Natural killer cell treated with Interleukin-12 subunit alpha and Interleukin-12 subunit beta and Interleukin-15 and Interleukin-18, amount 100 ng/mL, for 72 hours (primary cell): ENCODE results near the gene ALG14. TPM values are rescaled to one million over a fixed set of nuclear protein-coding genes. Genes with fewer than 3 reads are reported as not detected.
"Not testable (repeated sequence)": the region's sequence is repeated elsewhere in the genome, so short reads cannot be mapped to it uniquely, and the experiment has no call there.

Experiments used
- ATAC-seq, 2 donors: fragments of 150-1000 bp; cut with Tn5 transposase in 1 of 2; sonication (Bioruptor Pico), chemical (Tn5 transposase) in 1 of 2; 2 replicates each; pipeline ENCODE4 v1.10.0; 2021
- DNase-seq: peaks from one replicate; pipeline ENCODE4 v3.0.0; 2022; ENCODE audit warnings: low spot score
- H3K27ac Mint-ChIP-seq, 2 donors: 1 replicate in 1 of 2; 2 replicates in 1 of 2; pipeline ENCODE4 v1.8.0; 2022; ENCODE audit warnings: mixed read lengths in 2 of 2, mild to moderate bottlenecking in 1 of 2, moderate library complexity in 1 of 2
- H3K27me3 Mint-ChIP-seq, 2 donors: 1 replicate in 1 of 2; 2 replicates in 1 of 2; pipeline ENCODE4 v1.8.0; 2022; ENCODE audit warnings: mixed read lengths in 2 of 2
- H3K36me3 Mint-ChIP-seq: one replicate; pipeline ENCODE4 v1.8.0; 2022; ENCODE audit warnings: mixed read lengths
- H3K4me1 Mint-ChIP-seq, 2 donors: 1 replicate in 1 of 2; 2 replicates in 1 of 2; pipeline ENCODE4 v1.8.0; 2022; ENCODE audit warnings: low read depth in 2 of 2, mixed read lengths in 2 of 2, mild to moderate bottlenecking in 1 of 2
- H3K4me3 Mint-ChIP-seq: one replicate; pipeline ENCODE4 v1.8.0; 2022; ENCODE audit warnings: mixed read lengths
- H3K9me3 Mint-ChIP-seq: 2 replicates; pipeline ENCODE4 v1.8.0; 2022; ENCODE audit warnings: mixed read lengths
- total RNA-seq, 2 donors: library from RNA; stranded (reverse); gene quantifications; one replicate each; pipeline ENCODE4 v1.2.3, GENCODE V29; 2022

ALG14 gene
- total RNA-seq, 2 donors from 2014 or later, result 3.9 to 5.2 TPM

- Mint-ChIP-seq H3K9me3 (no peaks in the 10 kb centered on the region), H3K27ac (no peak overlapping the region), H3K4me1 (no peaks in the 10 kb centered on the region), H3K27me3 (peaks cover 0 to 3% of the 10 kb centered on the region in 2 donors), H3K36me3 (no peaks in the 10 kb centered on the region), H3K4me3 (no peak overlapping the region)
- DNase-seq, result no peak
- no peak for ATAC-seq
Measured at GRCh38 chr1:94951509-94952208, 121.1 kb downstream of the ALG14 start.

DNA sequence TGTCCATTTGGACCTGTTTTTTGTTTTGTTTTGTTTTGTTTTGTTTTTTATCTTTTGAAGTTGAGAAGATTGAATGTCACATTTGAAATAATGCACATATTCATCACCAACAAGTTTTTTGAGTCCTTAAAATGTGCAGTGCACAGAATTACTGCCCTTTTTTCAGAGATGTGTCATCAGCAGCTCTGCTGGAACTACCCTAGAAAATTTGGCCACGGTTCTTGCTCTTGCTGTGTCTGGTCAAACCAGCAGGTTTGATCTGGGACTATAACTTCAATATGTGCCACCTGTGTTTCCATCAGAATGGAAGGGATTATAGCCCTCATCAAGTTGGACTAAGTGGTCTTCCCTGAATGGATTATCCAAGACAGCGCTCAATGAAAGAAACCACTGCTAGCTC is 121.7 kb downstream of the ALG14 start:
- H3K4me1 Mint-ChIP-seq, result no peaks in the 10 kb centered on the region
- H3K9me3 Mint-ChIP-seq, result no peaks in the 10 kb centered on the region
- no peak for ATAC-seq
- peaks cover 0 to 6% of the 10 kb centered on the region in 2 donors for H3K27me3 Mint-ChIP-seq
- DNase-seq, result no peak
- no peak overlapping the region for H3K4me3 Mint-ChIP-seq
- no peak overlapping the region for H3K27ac Mint-ChIP-seq
- no peaks in the 10 kb centered on the region for H3K36me3 Mint-ChIP-seq

- Mint-ChIP-seq H3K36me3 (no peaks in the 10 kb centered on the region), H3K9me3 (no peaks in the 10 kb centered on the region), H3K27ac (no peak overlapping the region), H3K27me3 (peaks cover 0 to 9% of the 10 kb centered on the region in 2 donors), H3K4me3 (no peak overlapping the region), H3K4me1 (no peaks in the 10 kb centered on the region)
- DNase-seq, result no peak
- no peak for ATAC-seq
Measured at GRCh38 chr1:94949681-94950661, 122.8 kb downstream of the ALG14 start.

GRCh38 chr1:94947437-94947836 is 125.3 kb downstream of the ALG14 start:
- no peak overlapping the region for H3K27ac Mint-ChIP-seq
- peaks cover 11 to 22% of the 10 kb centered on the region in 2 donors for H3K27me3 Mint-ChIP-seq
- H3K4me3 Mint-ChIP-seq, result no peak overlapping the region
- no peak for DNase-seq
- no peaks in the 10 kb centered on the region for H3K4me1 Mint-ChIP-seq
- H3K9me3 Mint-ChIP-seq, result no peaks in the 10 kb centered on the region
- no peaks in the 10 kb centered on the region for H3K36me3 Mint-ChIP-seq
- no peak for ATAC-seq

- DNase-seq (no peak), ATAC-seq (no peak)
- no peaks in the 10 kb centered on the region for H3K36me3 Mint-ChIP-seq
- H3K27ac Mint-ChIP-seq, result no peak overlapping the region
- H3K9me3 Mint-ChIP-seq, result no peaks in the 10 kb centered on the region
- H3K27me3 Mint-ChIP-seq, result peaks cover 11 to 22% of the 10 kb centered on the region in 2 donors
- no peaks in the 10 kb centered on the region for H3K4me1 Mint-ChIP-seq
- H3K4me3 Mint-ChIP-seq, result no peak overlapping the region
Measured at GRCh38 chr1:94946886-94947285, 125.9 kb downstream of the ALG14 start.

DNA sequence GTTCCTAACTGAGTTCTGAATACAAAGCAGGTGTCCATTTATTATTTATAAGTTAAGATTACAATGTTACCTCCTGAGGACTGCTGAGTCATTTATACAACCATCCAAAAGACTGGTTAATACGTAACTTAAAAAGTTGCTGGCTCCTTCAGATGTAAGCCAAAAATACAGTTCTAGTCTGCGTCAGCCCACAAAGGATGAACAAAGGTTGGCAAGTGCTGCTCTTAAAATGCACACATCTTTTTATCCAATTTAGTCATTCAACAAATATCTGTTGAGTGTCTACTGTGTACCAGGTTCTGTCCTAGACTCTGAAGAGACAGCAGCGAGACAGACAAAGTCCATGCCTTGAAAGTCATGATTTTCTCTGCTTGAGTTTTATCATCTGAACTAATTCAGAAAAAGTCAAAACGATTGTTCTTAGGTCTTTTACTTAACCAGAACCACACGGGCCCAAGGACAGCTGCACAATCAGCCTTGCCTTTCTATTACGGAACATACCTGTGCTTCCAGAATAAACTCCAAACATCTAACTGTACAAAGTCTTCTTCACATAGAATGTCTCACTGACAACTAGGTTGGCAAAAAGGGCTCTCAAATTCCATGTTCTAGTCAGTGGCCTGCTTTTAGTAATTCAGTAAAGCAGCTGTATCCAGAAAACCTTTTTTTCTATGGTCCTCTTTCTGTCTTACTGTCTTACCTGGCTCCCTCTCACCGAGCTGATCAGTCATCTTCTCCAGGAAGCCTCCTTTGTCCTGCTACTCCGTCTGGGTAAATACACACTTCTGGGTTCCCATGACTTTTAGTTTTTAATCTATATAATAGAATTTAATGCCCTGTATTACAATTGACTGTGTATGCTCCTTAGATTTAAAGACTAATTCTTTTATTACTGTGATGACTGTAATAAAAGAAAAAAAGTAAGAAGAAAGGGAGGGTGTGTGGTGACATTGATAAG is 130.3 kb downstream of the ALG14 start:
- peaks cover 20 to 27% of the 10 kb centered on the region in 2 donors for H3K27me3 Mint-ChIP-seq
- H3K9me3 Mint-ChIP-seq, result no peaks in the 10 kb centered on the region
- no peaks in the 10 kb centered on the region for H3K4me1 Mint-ChIP-seq
- H3K4me3 Mint-ChIP-seq, result no peak overlapping the region
- no peak for ATAC-seq
- H3K36me3 Mint-ChIP-seq, result no peaks in the 10 kb centered on the region
- no peak for DNase-seq
- no peak overlapping the region for H3K27ac Mint-ChIP-seq

DNA sequence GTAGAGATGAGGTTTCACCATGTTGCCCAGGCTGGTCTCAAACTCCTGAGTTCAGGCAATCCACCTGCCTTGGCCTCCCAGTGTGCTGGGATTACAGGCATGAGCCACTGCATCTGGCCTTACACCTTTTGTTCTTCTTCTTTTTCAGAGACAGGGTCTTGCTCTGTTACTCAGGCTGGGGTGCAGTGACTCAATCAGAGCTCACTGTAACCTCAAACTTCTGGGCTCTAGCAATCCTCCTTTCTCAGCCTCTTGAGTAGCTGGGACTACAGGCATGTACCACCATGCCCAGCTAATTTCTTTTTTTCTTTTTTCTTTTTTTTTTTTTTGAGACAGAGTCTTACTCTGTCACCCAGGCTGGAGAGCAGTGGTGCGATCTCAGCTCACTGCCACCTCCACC is 131.3 kb downstream of the ALG14 start:
- H3K27me3 Mint-ChIP-seq, result peaks cover 23 to 27% of the 10 kb centered on the region in 2 donors
- not testable (repeated sequence) for DNase-seq, H3K27ac Mint-ChIP-seq, H3K4me1 Mint-ChIP-seq, ATAC-seq, H3K9me3 Mint-ChIP-seq, H3K36me3 Mint-ChIP-seq, H3K4me3 Mint-ChIP-seq

GRCh38 chr1:94940738-94941137 is 132.0 kb downstream of the ALG14 start:
- no peaks in the 10 kb centered on the region for H3K9me3 Mint-ChIP-seq
- ATAC-seq (no peak), DNase-seq (no peak)
- H3K27me3 Mint-ChIP-seq, result peaks cover 27 to 31% of the 10 kb centered on the region in 2 donors
- H3K4me3 Mint-ChIP-seq, result no peak overlapping the region
- no peak overlapping the region for H3K27ac Mint-ChIP-seq
- no peaks in the 10 kb centered on the region for H3K36me3 Mint-ChIP-seq
- no peaks in the 10 kb centered on the region for H3K4me1 Mint-ChIP-seq

DNA sequence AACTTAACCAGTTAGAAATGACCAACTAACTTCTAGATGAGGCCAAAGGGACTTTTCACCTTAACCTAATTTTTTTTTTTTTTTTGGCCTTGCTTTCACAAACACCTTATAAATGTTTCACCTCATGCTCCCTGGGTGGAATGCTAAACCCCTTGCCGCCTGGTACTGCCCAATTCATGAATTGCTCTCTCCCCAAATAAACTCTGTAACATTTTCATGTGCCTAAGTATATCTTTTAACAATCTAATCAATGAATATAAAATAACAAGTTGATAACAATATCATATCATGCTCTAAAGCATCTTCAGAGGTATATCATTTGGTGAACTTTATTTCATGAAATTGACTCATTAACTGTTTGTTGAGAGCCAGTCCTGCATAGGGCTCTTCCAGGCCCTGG is 134.9 kb downstream of the ALG14 start:
- ATAC-seq (no peak), DNase-seq (no peak)
- H3K27ac Mint-ChIP-seq, result no peak overlapping the region
- H3K27me3 Mint-ChIP-seq, result peaks cover 19 to 31% of the 10 kb centered on the region in 2 donors
- no peak overlapping the region for H3K4me3 Mint-ChIP-seq
- H3K4me1 Mint-ChIP-seq, result no peaks in the 10 kb centered on the region
- no peaks in the 10 kb centered on the region for H3K36me3 Mint-ChIP-seq
- H3K9me3 Mint-ChIP-seq, result no peaks in the 10 kb centered on the region

GRCh38 chr1:94936861-94937620 is 135.7 kb downstream of the ALG14 start:
- no peak overlapping the region for H3K27ac Mint-ChIP-seq
- H3K27me3 Mint-ChIP-seq, result peaks cover 19 to 31% of the 10 kb centered on the region in 2 donors
- H3K4me1 Mint-ChIP-seq, result no peaks in the 10 kb centered on the region
- no peaks in the 10 kb centered on the region for H3K9me3 Mint-ChIP-seq
- no peak overlapping the region for H3K4me3 Mint-ChIP-seq
- ATAC-seq, result no peak
- no peak for DNase-seq
- H3K36me3 Mint-ChIP-seq, result no peaks in the 10 kb centered on the region

DNA sequence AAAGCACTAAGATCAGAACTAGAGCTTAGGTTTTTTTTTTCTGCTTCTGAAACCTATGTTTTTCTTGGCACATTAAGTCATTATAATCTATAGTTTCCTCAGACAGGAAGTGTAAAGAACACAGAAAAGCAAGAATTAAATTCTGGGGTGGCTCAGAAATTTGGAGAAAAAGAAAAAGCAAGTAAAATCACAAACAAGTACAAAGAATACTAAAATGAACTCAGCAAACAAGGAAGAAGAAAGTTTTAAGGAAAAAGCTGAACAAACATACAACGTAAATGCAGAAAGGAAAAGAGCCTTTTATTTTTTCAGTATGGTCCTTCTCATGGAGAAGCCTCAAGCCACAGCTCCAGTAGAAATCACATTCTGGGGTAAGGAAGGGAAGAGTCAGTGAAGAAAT is 137.3 kb downstream of the ALG14 start:
- Mint-ChIP-seq H3K9me3 (no peaks in the 10 kb centered on the region), H3K27me3 (peaks cover 15 to 36% of the 10 kb centered on the region in 2 donors), H3K4me1 (no peaks in the 10 kb centered on the region), H3K4me3 (no peak overlapping the region), H3K27ac (no peak overlapping the region), H3K36me3 (no peaks in the 10 kb centered on the region)
- ATAC-seq (no peak), DNase-seq (no peak)

DNA sequence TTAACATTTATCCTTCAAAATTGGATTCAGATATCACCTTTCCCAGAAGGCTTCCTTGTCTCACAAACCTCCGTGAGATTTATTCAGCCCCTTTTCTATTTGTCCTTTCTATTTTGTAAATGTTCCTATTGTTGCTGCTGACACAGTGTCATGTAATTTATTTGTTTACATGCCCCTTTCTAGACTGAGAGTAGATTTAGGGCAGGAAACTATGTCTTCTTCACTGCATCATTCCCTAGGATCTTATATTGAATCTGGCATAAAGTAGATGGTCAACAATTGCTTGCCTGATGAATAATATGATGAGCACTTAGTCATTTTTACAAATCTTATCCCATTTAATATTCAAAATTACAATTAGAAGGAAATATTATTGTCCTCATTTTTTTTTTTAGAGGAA is 137.7 kb downstream of the ALG14 start:
- ATAC-seq (no peak), DNase-seq (no peak)
- Mint-ChIP-seq H3K27me3 (peaks cover 17 to 40% of the 10 kb centered on the region in 2 donors), H3K36me3 (no peaks in the 10 kb centered on the region), H3K4me3 (no peak overlapping the region), H3K9me3 (no peaks in the 10 kb centered on the region), H3K27ac (no peak overlapping the region), H3K4me1 (no peaks in the 10 kb centered on the region)

DNA sequence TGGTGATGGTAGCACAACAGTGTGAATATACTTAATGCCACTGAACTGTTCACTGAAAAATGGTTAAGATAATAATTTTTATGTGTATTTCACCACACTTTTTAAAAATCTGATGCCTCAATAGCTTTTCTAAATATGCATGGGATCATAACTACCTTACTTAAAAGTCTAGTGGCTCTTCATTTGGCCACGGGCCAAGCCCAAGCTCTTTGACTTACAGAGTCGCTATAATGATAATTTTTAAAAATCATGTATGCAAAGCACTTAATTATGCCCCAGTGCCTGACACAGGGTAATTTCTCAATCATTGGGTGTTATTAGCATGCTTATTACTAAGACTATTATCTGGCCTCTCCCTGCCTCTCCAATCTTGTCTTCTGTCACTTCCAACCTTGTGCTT is 138.2 kb downstream of the ALG14 start:
- Mint-ChIP-seq H3K9me3 (no peaks in the 10 kb centered on the region), H3K4me1 (no peaks in the 10 kb centered on the region), H3K27me3 (peaks cover 17 to 44% of the 10 kb centered on the region in 2 donors), H3K27ac (no peak overlapping the region), H3K36me3 (no peaks in the 10 kb centered on the region), H3K4me3 (no peak overlapping the region)
- no peak for DNase-seq
- no peak for ATAC-seq
